AG04450 (cell line): ENCODE data around the gene NBAS. TPM values are rescaled to one million over a fixed set of nuclear protein-coding genes. Genes with fewer than 3 reads are reported as not detected.

Experiments
- CTCF ChIA-PET: fragments of 300-600, 350-600 bp; formaldehyde crosslinking; extraction: SDS; loops from one replicate; lab custom pipeline; 2022; ENCODE audit warnings: antibody characterized with exemption, inconsistent platforms; lab: Charles Lee
- POLR2A ChIA-PET: fragments of 350-600 bp; formaldehyde crosslinking; extraction: SDS; loops from one replicate; lab custom pipeline; 2021; ENCODE audit warnings: antibody characterized with exemption, inconsistent platforms; lab: Yijun Ruan, JAX
- DNase-seq: peaks from one replicate; pipeline ENCODE4 v3.0.0-alpha.2; 2011; ENCODE audit warnings: low read depth, low spot score
- H3K27ac ChIP-seq: one replicate; pipeline ENCODE4 v1.5.1; 2012; ENCODE audit warnings: low read depth, low read length, control low read depth
- H3K27me3 ChIP-seq: one replicate; pipeline ENCODE4 v1.6.0; 2012; ENCODE audit warnings: low read length; ENCODE audit not compliant: control insufficient read depth, insufficient read depth
- H3K4me3 ChIP-seq: 2 replicates; pipeline ENCODE4 v1.5.1; 2011; ENCODE audit warnings: mild to moderate bottlenecking, low read depth, low read length, control low read depth
- H3K9me3 ChIP-seq: 2 replicates; pipeline ENCODE4 v1.5.1; 2012; ENCODE audit warnings: low read length; ENCODE audit not compliant: control insufficient read depth, insufficient read depth
- polyA plus RNA-seq: library from polyadenylated mRNA; depleted of rRNA; stranded (reverse); fragments of >200 nt; gene quantifications from 2 replicates; pipeline ENCODE4 v1.2.3, GENCODE V29; 2011
- TF ChIP-seq, protein P1 (sequence below): IDR thresholded peaks from 2 replicates; pipeline ENCODE4 v1.5.1; 2011; ENCODE audit warnings: low read depth, low read length, control low read depth, inconsistent platforms

Gene NBAS
- polyA plus RNA-seq, 1 experiment = 45.0 TPM

DNA sequence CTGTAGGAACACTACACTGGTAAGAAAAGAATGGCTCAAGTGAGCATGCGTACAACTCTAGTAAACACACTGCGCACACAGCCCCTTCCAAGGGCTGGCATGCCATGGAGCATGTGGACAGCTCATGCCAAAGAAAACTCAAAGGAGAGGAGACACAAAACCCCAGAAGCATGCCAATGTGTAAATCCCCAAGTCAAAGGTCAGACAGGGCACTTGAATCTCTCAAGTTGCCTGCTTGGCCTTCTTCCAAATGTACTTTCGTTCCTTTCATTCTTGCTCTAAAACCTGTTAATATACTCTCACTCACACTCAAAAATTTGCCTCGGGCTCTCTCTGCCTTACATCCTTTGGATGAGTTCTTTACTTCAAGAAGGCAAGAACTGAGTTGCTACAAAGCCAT is 365.3 kb downstream of the NBAS start:
- TF ChIP-seq, protein P1, sequence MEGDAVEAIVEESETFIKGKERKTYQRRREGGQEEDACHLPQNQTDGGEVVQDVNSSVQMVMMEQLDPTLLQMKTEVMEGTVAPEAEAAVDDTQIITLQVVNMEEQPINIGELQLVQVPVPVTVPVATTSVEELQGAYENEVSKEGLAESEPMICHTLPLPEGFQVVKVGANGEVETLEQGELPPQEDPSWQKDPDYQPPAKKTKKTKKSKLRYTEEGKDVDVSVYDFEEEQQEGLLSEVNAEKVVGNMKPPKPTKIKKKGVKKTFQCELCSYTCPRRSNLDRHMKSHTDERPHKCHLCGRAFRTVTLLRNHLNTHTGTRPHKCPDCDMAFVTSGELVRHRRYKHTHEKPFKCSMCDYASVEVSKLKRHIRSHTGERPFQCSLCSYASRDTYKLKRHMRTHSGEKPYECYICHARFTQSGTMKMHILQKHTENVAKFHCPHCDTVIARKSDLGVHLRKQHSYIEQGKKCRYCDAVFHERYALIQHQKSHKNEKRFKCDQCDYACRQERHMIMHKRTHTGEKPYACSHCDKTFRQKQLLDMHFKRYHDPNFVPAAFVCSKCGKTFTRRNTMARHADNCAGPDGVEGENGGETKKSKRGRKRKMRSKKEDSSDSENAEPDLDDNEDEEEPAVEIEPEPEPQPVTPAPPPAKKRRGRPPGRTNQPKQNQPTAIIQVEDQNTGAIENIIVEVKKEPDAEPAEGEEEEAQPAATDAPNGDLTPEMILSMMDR = no peak
- CTCF ChIA-PET = no interaction called here
- H3K27ac ChIP-seq = no peak overlapping the region
- no peak for DNase-seq
- H3K27me3 ChIP-seq = no peaks in the 10 kb centered on the region
- no peak overlapping the region for H3K4me3 ChIP-seq
- H3K9me3 ChIP-seq = no peaks in the 10 kb centered on the region
- POLR2A ChIA-PET = no interaction called here

DNA sequence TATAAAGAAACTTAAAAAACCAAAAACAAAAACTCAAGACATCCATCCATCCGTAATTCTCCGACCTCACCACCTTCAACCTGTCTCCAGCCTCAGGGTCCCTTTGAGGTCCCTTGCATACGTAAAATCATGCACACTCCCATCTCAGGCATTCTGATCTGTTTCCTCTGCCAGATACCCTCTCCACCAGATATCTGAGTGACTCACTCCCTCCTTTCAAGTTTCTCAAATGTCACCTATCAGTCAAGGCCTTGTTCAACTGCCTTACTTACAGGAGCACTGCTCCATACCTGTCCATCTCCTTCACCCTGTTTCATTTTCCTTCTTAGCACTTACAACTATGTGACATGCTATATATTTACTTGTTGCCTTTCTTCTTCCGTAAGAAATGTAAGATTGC is 369.3 kb downstream of the NBAS start:
- TF ChIP-seq, protein P1 = no peak
- no peak for DNase-seq
- ChIA-PET POLR2A (no interaction called here), CTCF (interaction anchor here (0.6 kb wide), 1 partner anchor 10 kb away, joined by 6 read pairs; no protein-coding TSS in a partner anchor)
- no peaks in the 10 kb centered on the region for H3K9me3 ChIP-seq
- no peak overlapping the region for H3K27ac ChIP-seq
- no peaks in the 10 kb centered on the region for H3K27me3 ChIP-seq
- H3K4me3 ChIP-seq = no peak overlapping the region

DNA sequence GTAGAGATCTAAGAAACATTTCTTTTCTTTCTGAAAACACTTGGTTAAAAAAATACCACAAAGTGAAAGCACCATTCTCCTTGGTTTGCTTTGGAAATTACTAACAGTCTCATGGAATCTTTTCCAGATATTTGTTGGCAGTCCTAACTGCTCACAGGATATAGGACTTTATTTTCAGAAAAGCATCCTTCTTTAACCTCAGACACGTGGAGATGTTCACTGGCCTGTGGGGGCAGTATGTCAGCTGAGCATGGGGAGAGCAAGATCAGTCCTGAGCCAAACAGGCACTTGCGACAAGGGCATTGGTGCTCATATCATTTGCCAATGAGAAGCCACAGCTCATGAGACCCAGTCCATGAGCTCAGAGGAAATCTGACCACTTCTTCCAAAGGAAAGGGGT is 371.9 kb downstream of the NBAS start:
- CTCF ChIA-PET = no interaction called here
- Histone ChIP-seq H3K4me3 (no peak overlapping the region), H3K27ac (no peak overlapping the region), H3K27me3 (no peaks in the 10 kb centered on the region), H3K9me3 (no peaks in the 10 kb centered on the region)
- TF ChIP-seq, protein P1 = no peak
- no peak for DNase-seq
- POLR2A ChIA-PET = no interaction called here

DNA sequence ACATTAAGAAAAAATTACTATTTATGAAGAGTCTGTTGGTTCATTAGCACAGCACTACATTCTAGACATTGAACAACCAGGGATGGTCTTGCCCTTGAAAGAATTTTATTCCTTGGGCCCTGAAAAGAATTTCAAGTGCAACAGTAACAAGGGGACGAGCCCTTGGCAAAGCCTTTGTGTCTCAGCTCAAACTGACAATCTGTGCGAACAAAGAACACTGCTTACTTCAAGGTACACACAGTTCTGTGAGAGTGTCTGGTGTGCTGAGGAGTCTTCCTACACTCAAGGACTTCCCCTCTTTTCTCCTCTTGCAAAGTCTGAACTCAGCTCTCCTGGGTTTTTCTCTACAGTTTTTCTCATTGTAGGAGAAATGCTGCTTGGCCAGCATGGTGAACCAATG is 373.4 kb downstream of the NBAS start:
- Histone ChIP-seq H3K27me3 (no peaks in the 10 kb centered on the region), H3K4me3 (no peak overlapping the region), H3K27ac (no peak overlapping the region), H3K9me3 (no peaks in the 10 kb centered on the region)
- DNase-seq = no peak
- ChIA-PET POLR2A (no interaction called here), CTCF (no interaction called here)
- TF ChIP-seq, protein P1 = no peak

DNA sequence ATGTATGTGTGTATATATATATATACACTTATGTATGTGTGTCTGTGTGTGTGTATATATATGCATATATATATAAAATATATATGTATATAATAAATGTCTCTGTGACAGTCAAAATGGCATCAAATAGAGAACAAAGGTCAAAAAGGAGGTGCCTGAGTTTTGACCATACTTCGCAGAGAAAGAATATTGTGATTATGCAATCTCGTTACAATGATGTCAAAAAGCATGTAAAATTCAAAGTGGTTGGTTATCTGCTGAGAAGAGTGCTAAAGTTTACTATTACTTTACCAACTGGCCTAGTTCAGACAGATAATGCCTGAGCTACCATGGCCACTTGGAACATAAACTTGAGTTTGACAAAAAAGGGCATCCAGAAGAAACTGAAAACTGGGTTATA is 375.0 kb downstream of the NBAS start:
- H3K27ac ChIP-seq = no peak overlapping the region
- TF ChIP-seq, protein P1 = no peak
- DNase-seq = no peak
- no peak overlapping the region for H3K4me3 ChIP-seq
- CTCF ChIA-PET = no interaction called here
- no peaks in the 10 kb centered on the region for H3K27me3 ChIP-seq
- POLR2A ChIA-PET = no interaction called here
- H3K9me3 ChIP-seq = no peaks in the 10 kb centered on the region
